HG03442 (cell line): Measurements from ENCODE around the gene JMJD7.

Experiments
- ATAC-seq: cut with Tn5 transposase; IDR thresholded peaks from one replicate; pipeline ENCODE4 v1.9.1; 2021; ENCODE audit warnings: mild to moderate bottlenecking, moderate library complexity; ENCODE audit not compliant: unreplicated experiment

Gene JMJD7

DNA sequence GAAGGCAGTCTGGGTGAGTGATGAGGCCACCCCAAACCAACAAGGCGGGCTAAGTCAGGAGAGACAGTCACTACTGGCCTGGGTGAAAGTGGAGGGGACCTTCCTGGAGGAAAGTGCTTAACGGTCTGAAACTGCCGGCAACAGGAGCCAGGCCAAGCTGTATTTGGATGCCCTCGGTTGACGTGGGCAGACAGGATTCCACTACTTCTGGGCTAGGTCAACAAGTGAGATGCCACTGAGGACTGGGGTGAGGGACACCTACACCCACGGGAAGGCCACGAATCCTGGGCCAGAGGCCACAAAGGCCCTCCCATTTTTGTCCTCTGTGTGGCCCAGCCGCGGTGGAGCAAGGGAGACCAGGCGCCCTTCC, 53.6 kb downstream of the JMJD7 start:
- no peak for ATAC-seq

DNA sequence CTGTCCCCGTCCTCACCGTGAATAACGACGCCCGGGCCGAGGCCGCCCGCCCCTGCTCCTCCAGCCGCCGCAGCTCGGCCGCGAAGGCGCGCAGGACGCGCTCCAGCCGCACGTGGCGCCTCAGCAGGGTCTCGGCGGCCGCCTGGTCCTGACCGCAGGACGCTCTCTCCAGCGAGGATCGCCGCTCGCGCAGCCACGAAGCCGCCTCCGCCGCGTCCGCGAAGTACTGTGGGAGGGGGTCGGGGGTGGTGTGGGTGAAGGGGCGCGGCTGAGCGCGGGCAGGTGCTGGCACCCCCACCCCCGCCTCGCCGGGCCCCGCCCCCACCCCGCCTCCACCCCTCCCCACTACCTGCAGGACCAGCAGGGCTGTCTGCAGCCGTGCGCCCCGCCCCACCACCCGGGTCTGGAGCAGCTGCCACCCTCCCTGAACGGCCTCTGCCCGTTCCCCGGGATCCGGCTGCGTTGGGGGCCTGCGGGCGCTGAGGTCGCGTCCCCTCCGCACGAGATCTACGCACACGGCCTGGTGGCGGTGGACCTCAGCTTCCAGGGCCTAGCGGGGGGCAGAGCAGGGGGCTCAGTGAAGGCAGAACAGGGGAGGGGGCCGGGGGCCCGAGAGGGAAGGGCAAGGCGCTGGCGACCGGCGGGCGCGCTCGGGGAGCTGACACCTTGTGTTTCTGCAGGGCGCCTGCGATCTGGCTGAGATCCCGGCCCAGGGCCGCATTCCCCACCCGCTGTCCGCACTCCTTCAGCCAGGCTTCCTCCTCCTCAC, 54.2 kb downstream of the JMJD7 start:
- ATAC-seq = no peak

DNA sequence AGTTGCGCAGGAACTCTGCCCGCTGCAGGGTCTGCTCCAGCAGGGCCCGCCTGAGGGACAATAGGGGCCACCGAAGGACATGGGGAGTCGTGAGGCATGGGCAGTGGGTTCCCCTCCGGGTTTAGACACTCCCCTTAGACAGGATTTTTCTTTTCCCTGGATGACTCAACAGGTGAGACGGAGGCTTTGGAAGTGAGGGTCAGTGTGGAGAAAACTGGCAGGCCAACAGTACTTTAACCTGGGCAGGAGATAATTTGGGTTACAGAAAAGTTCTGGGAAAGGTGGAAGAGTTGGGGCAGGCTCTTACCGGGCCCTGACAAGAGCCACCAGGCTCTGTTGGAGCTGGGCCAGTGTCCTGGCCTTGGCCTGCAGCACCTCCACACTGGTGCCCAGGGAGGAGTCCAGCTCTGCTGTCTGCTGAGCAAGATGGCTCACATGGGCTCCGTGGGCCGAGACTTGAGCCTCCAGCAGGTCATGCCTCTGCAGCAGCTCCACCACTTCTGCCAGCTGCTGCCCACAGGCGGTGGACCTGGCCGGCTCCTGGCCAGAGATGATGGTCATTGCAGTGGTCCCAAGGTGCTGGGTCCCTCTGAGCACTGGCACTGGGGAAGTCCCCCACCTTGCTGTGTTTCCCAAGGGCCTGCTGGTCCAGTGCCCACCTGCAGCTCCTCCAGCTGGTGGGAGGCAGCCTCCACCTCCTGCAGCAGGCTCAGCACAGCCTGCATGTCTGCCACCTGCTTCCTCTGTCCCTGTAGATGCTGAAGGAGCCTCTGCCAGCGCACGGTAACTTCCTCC, 55.0 kb downstream of the JMJD7 start:
- no peak for ATAC-seq

DNA sequence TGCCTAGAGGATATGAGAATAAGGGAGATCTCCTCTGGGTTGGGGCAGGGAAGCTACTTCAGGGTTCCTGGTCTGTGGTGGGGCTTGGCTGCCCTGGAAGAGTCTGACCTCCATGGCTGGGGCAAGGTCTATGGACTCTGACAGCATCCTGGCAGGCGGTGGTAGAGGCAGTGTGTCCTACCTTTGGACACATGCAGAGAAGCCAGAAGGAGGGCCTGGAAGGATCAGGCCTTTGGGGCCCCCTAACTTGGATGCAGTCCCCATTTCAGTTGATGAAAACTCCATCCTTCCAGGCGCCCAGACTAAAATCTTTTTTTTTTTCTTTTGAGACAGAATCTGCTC, 55.6 kb downstream of the JMJD7 start:
- no peak for ATAC-seq

DNA sequence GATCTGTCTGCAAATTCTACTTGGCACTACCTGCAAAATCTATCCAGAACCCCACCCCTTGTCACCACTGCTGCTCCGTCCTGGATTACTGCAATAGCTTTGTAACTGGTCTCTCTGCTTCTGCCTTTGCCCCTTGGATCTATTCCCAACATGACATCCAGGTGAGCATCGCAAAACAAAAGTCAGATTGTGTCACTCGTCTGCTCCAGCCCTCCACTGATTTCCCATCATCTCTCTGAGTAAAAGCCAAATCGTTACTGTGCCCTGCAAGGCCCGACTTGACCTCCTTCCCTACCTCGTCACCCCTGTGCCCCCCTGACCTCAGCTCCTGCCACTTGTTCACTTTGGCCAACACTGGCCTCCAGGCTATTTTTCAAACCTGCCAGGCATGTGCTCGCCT, 56.6 kb downstream of the JMJD7 start:
- no peak for ATAC-seq

DNA sequence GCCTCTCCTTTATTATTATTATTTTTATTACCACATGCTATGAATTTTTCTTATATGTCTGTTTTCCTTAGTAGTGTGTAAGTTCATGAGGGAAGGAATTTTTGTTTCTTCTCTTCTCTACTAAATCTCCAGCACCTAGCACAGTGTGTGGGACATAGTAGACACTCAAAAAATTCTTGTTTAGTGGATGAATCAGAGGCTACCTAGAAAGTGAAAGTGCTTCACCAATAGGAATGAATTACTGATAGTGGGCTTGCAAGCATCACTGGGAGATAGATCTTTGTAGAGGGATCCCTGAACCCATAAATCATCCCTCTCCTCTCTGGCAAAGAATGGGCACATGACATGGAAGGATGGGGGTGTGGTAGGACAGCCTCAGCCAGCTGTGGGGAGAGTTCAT, 57.4 kb downstream of the JMJD7 start:
- ATAC-seq = no peak

DNA sequence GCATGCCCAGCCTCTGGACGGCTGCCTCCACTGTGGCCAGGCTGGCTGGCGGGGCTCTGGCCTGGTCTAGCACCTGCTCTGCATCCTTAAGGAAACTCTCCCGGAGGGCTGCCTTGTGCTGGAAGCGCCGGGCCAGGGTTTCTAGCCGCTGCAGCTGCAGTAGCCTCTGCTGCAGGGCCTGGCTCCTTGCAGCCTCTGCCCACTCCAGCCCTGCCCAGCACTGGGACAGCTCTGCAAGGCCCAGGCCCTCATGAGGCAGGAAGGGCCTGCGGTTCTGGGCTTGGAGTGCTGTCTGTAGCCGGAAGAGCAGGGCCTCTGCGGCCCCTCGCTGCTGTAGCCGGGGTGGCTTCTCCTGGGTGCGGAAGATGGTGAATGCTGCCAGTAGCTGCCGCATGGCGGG, 57.9 kb downstream of the JMJD7 start:
- ATAC-seq = no peak

DNA sequence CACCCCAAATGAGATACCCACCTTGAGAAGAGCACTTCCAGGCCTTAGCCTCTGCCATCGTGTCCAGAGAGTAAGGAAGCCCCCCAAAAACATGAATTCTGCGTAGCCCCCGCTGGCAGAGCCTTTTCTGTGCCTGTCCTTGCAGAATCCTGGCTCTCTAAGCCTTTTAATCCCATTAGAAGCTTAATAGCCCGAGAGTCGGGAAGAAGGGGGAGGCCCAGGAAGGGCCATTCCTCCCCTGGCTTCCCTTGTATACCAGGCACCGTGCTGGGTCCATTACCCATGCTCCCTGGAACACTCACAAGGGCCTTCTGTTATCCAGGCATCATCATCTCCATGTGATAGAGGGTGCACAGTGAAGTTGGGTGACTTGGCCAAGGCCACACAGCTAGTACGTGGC, 58.8 kb downstream of the JMJD7 start:
- no peak for ATAC-seq

DNA sequence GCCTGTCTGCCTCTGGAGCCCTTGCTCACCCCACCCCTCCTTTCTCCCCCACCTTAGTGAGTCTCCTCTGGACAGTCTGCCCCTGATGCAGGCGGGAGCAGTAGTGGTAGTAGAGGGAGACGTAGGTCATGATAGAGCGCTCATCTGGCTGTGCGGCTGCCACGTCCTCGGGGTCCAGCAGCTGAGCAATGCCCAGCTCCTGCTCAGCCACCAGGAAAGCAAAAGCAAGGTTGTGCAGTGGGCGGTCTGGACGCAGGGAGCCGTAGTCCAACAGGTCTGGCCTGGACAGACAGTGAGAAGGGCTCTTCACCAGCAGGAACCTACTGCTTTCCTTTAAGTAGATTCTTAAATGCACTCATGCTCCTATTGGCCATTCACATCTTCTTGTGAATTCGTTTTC, 59.3 kb downstream of the JMJD7 start:
- ATAC-seq = no peak
